Left renal pelvis (tissue), 4 donors: ENCODE results near the gene LIMK2. TPM values are rescaled to one million over a fixed set of nuclear protein-coding genes. Genes with fewer than 3 reads are reported as not detected.
"Not testable (repeated sequence)": the region's sequence is repeated elsewhere in the genome, so short reads cannot be mapped to it uniquely, and the experiment has no call there.

Source experiments
- DNase-seq, 4 donors: peaks; one replicate each; pipeline ENCODE4 v3.0.0-alpha.2; 2013; ENCODE audit warnings: low read depth in 4 of 4, low spot score in 3 of 4
- polyA plus RNA-seq, 4 donors: library from polyadenylated mRNA; unstranded; fragments of 120-200 nt; gene quantifications; one replicate each; pipeline ENCODE4 v1.2.1, GENCODE V29; 2013; ENCODE audit not compliant: insufficient read length in 4 of 4

LIMK2 gene
- polyA plus RNA-seq, 4 donors = 26.4 to 61.9 (median 47.8) TPM

GRCh38 chr22:31241200-31241599 is 29.1 kb downstream of the LIMK2 start:
- DNase-seq = no peak

GRCh38 chr22:31241936-31242335 is 29.8 kb downstream of the LIMK2 start:
- no peak for DNase-seq

- no peak for DNase-seq
Measured at GRCh38 chr22:31243339-31244045, 31.4 kb downstream of the LIMK2 start.

- no peak for DNase-seq
Measured at GRCh38 chr22:31244046-31244942, 32.2 kb downstream of the LIMK2 start.

- DNase-seq = no peak
Measured at GRCh38 chr22:31244943-31245451, 32.9 kb downstream of the LIMK2 start.

- not testable (repeated sequence) for DNase-seq
Measured at GRCh38 chr22:31245998-31246397, 33.9 kb downstream of the LIMK2 start.

GRCh38 chr22:31246687-31247086 is 34.6 kb downstream of the LIMK2 start:
- DNase-seq = no peak

- DNase-seq = no peak
Measured at GRCh38 chr22:31247726-31248125, 35.6 kb downstream of the LIMK2 start.

GRCh38 chr22:31248138-31248745 is 36.1 kb downstream of the LIMK2 start:
- peak in 3 of 4 donors; percentile 61 to 70 (median 64) for DNase-seq

GRCh38 chr22:31248965-31249958 is 37.2 kb downstream of the LIMK2 start:
- no peak for DNase-seq

- no peak for DNase-seq
Measured at GRCh38 chr22:31250740-31251600, 38.9 kb downstream of the LIMK2 start.

- DNase-seq = no peak
Measured at GRCh38 chr22:31253949-31254348, 41.9 kb downstream of the LIMK2 start.

GRCh38 chr22:31259798-31260473 is 47.8 kb downstream of the LIMK2 start:
- DNase-seq = no peak

- DNase-seq = no peak
Measured at GRCh38 chr22:31260474-31260856, 48.4 kb downstream of the LIMK2 start.

GRCh38 chr22:31262312-31263133 is 50.4 kb downstream of the LIMK2 start:
- DNase-seq = no peak

- DNase-seq = no peak
Measured at GRCh38 chr22:31263896-31264640, 52.0 kb downstream of the LIMK2 start.

- no peak for DNase-seq
Measured at GRCh38 chr22:31268281-31268680, 56.2 kb downstream of the LIMK2 start.
